Endothelial cell of umbilical vein (primary cell): ENCODE results near the gene OR4M1. TPM values are rescaled to one million over a fixed set of nuclear protein-coding genes. Genes with fewer than 3 reads are reported as not detected.
"Not testable (repeated sequence)": the region's sequence is repeated elsewhere in the genome, so short reads cannot be mapped to it uniquely, and the experiment has no call there.

Source experiments
- BruUV-seq: library from RNA; stranded (reverse); fragments of 400-500 nt; replicated peaks from 2 replicates; lab custom pipeline; 2021; lab: Mats Ljungman, UMichigan
- CTCF ChIA-PET: fragments of 300-600, 350-600 bp; sonication (Branson Sonifier 250); formaldehyde crosslinking; loops from one replicate; lab custom pipeline; 2021; ENCODE audit warnings: antibody characterized with exemption, inconsistent platforms; lab: Charles Lee
- POLR2A ChIA-PET: fragments of 300-600, 350-600 bp; sonication (Branson Sonifier 250); formaldehyde crosslinking; loops from one replicate; lab custom pipeline; 2021; ENCODE audit warnings: antibody characterized with exemption, inconsistent platforms; lab: Charles Lee
- DNase-seq: peaks from one replicate; pipeline ENCODE4 v3.0.0-alpha.2; 2011; ENCODE audit warnings: low read depth, low spot score
- FAIRE-seq: peaks from 2 replicates; lab custom pipeline; 2011; peaks lifted over from hg19 to GRCh38; lab: Jason Lieb, UNC
- H2AFZ ChIP-seq: 2 replicates; pipeline ENCODE4 v1.6.0; 2012; ENCODE audit warnings: low read depth, low read length, control low read depth, inconsistent platforms
- H3K27ac ChIP-seq: 2 replicates; pipeline ENCODE4 v1.5.1; 2011; ENCODE audit warnings: low read depth, mild to moderate bottlenecking, control low read depth, low read length, moderate library complexity; ENCODE audit not compliant: insufficient read depth
- H3K27me3 ChIP-seq, 2 experiments: 2 replicates each; pipeline versions ENCODE4 v1.6.0 to v1.6.1; 2011; ENCODE audit warnings: low read length in 2 of 2, mixed read lengths in 1 of 2; ENCODE audit not compliant: control insufficient read depth in 2 of 2, insufficient read depth in 2 of 2
- H3K36me3 ChIP-seq, 2 experiments: 2 replicates in 1 of 2; 3 replicates in 1 of 2; pipeline ENCODE4 v1.5.1; 2011; ENCODE audit warnings: low read length in 2 of 2, mild to moderate bottlenecking in 1 of 2, moderate library complexity in 1 of 2; ENCODE audit not compliant: control insufficient read depth in 2 of 2, insufficient read depth in 2 of 2; ENCODE audit errors: extremely low read depth in 1 of 2
- H3K4me1 ChIP-seq: 3 replicates; pipeline ENCODE4 v1.5.1; 2011; ENCODE audit warnings: mild to moderate bottlenecking, low read length; ENCODE audit not compliant: control insufficient read depth, insufficient read depth; ENCODE audit errors: extremely low read depth
- H3K4me2 ChIP-seq: 2 replicates; pipeline ENCODE4 v1.6.1; 2011; ENCODE audit warnings: low read length, control low read depth, mixed read lengths; ENCODE audit not compliant: insufficient read depth
- H3K4me3 ChIP-seq, 3 experiments: fragments of 200-600 bp in 1 of 3; sonication (generic), shearing (Covaris generic) in 1 of 3; replicated peaks in 1 of 3; 2 replicates each; pipeline ENCODE4 v1.5.1; 2011 to 2016; ENCODE audit warnings: control low read depth in 3 of 3, low read length in 3 of 3, mild to moderate bottlenecking in 2 of 3, inconsistent platforms in 1 of 3, low read depth in 1 of 3, moderate library complexity in 1 of 3; ENCODE audit not compliant: insufficient read depth in 1 of 3
- H3K79me2 ChIP-seq: 2 replicates; pipeline ENCODE4 v1.6.0; 2012; ENCODE audit warnings: low read length, inconsistent platforms; ENCODE audit not compliant: control insufficient read depth, insufficient read depth
- H3K9ac ChIP-seq: replicated peaks from 2 replicates; pipeline ENCODE3; 2011; ENCODE audit warnings: low read length, control low read depth; ENCODE audit not compliant: insufficient read depth; ENCODE audit errors: extremely low read depth
- H3K9me1 ChIP-seq: replicated peaks from 3 replicates; pipeline ENCODE4 v1.6.0; 2011; ENCODE audit warnings: mild to moderate bottlenecking, low read length; ENCODE audit not compliant: control insufficient read depth, insufficient read depth; ENCODE audit errors: extremely low read depth
- H3K9me3 ChIP-seq: replicated peaks from 2 replicates; pipeline ENCODE4 v1.5.1; 2012; ENCODE audit warnings: low read length, inconsistent platforms; ENCODE audit not compliant: control insufficient read depth, insufficient read depth
- H4K20me1 ChIP-seq: replicated peaks from 2 replicates; pipeline ENCODE3; 2011; ENCODE audit warnings: mild to moderate bottlenecking, low read length; ENCODE audit not compliant: control insufficient read depth, insufficient read depth; ENCODE audit errors: extremely low read depth
- CTCF ChIP-seq, 2 donors: IDR thresholded peaks; 1 replicate in 1 of 2; 2 replicates in 1 of 2; pipeline ENCODE4 v1.5.1; 2011; ENCODE audit warnings: low read length in 2 of 2, mild to moderate bottlenecking in 2 of 2, moderate library complexity in 2 of 2, control low read depth in 1 of 2, inconsistent platforms in 1 of 2, low read depth in 1 of 2; ENCODE audit not compliant: insufficient read depth in 1 of 2; ENCODE audit errors: extremely low read depth in 1 of 2
- EZH2 ChIP-seq: IDR thresholded peaks from 2 replicates; pipeline ENCODE4 v1.6.1; 2012; ENCODE audit warnings: borderline replicate concordance, low read depth, mild to moderate bottlenecking, moderate library complexity, low read length, inconsistent platforms; ENCODE audit not compliant: severe bottlenecking
- JUN ChIP-seq: IDR thresholded peaks from 2 replicates; pipeline ENCODE4 v1.6.1; 2011; ENCODE audit warnings: borderline replicate concordance, low read depth; ENCODE audit not compliant: insufficient read length, insufficient read depth
- MAX ChIP-seq: IDR thresholded peaks from 2 replicates; pipeline ENCODE4 v1.6.1; 2011; ENCODE audit not compliant: insufficient read depth, insufficient read length
- POLR2AphosphoS5 ChIP-seq: IDR thresholded peaks from 2 replicates; pipeline ENCODE4 v1.6.1; 2012; ENCODE audit warnings: low read depth, mild to moderate bottlenecking, control low read depth, low read length, moderate library complexity; ENCODE audit not compliant: insufficient read depth
- dilution Hi-C: fragments of 300-500 bp; cut with MboI; formaldehyde crosslinking; loops from one replicate; pipeline ENCODE4 v1.15.0; 2019; ENCODE audit warnings: low sequenced_read_pairs; ENCODE audit not compliant: extremely low pct_ligation_motif_present
- intact Hi-C: fragments of 100-400 bp; cut with micrococcal nuclease; formaldehyde crosslinking; loops from one replicate; pipeline ENCODE4 v1.10.0; 2022
- polyA plus RNA-seq, 4 experiments: library from polyadenylated mRNA; depleted of rRNA in 3 of 4; stranded (reverse) in 3 of 4; unstranded in 1 of 4; fragments of >200 nt; gene quantifications; 2 replicates each; pipeline versions ENCODE4 v1.2.1 to v1.2.3, GENCODE V29; 2011 to 2012; ENCODE audit warnings: missing spikeins in 1 of 4
- total RNA-seq: library from RNA; stranded (reverse); gene quantifications from 2 replicates; pipeline ENCODE4 v1.2.3, GENCODE V29; 2021

The OR4M1 gene
- total and polyA plus RNA-seq, 2 donors (not counting 3 experiments of a cell fraction or from before 2014, with no cell fraction given), result not detected

- dilution Hi-C loops (no loop called here), intact Hi-C loops (no loop called here)
- Histone ChIP-seq H3K36me3 (no peaks in the 10 kb centered on the region), H3K27me3 (no peaks in the 10 kb centered on the region), H3K4me2 (no peak overlapping the region), H3K9me1 (no peaks in the 10 kb centered on the region), H3K27ac (no peak overlapping the region), H4K20me1 (no peaks in the 10 kb centered on the region), H3K9me3 (peaks cover 2% of the 10 kb centered on the region), H2AFZ (no peak overlapping the region), H3K4me3 (no peak overlapping the region), H3K4me1 (no peaks in the 10 kb centered on the region), H3K79me2 (no peaks in the 10 kb centered on the region), H3K9ac (no peak overlapping the region)
- CTCF ChIA-PET, result no interaction called here
- BruUV-seq, result no TSS peak
- TF ChIP-seq CTCF (IDR thresholded peaks at IDR 0.05; ENCODE audit: extremely low read depth in 1 of 2, insufficient read depth in 1 of 2, low read depth in 1 of 2, low read length in 2 of 2) (no peak), MAX (no peak), POLR2AphosphoS5 (no peak), EZH2 (no peak), JUN (no peak)
- POLR2A ChIA-PET, result no interaction called here
- no peak for DNase-seq
- no peak for FAIRE-seq
Observed at GRCh38 chr14:19801118-19801464, 27.8 kb downstream of the OR4M1 start.

DNA sequence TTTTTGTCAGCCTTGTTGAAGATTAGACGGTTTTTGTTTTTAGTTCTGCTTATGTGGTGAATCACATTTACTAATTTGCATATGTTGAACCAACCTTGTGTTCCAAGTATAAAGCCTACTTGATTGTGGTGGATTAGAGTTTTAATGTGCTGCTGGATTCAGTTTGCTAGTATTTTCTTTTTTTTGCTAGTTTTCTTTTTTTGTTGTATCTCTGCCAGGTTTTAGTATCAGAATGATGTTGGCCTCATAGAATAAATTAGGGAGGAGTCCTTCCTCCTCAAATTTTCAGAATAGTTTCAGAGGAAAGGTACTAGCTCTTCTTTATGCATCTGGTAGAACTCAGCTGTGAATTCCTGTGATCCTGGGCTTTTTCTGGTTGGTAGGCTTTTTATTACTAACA lies 30.2 kb downstream of the OR4M1 start, which contains the start of gene OR4N2:
Gene OR4N2, plus strand, starts transcription at position 301 of the 400 bp plus-strand sequence. CDS start 23,679 bp downstream, outside the sequence.
- H3K9me3 ChIP-seq, H3K4me2 ChIP-seq, BruUV-seq, intact Hi-C loops, H3K4me1 ChIP-seq, H3K27me3 ChIP-seq, FAIRE-seq, H4K20me1 ChIP-seq, H3K27ac ChIP-seq, POLR2A ChIA-PET, H3K9ac ChIP-seq, dilution Hi-C loops, H3K9me1 ChIP-seq, CTCF ChIA-PET, H3K79me2 ChIP-seq, H3K36me3 ChIP-seq, DNase-seq, H2AFZ ChIP-seq, H3K4me3 ChIP-seq: not testable (repeated sequence)

DNA sequence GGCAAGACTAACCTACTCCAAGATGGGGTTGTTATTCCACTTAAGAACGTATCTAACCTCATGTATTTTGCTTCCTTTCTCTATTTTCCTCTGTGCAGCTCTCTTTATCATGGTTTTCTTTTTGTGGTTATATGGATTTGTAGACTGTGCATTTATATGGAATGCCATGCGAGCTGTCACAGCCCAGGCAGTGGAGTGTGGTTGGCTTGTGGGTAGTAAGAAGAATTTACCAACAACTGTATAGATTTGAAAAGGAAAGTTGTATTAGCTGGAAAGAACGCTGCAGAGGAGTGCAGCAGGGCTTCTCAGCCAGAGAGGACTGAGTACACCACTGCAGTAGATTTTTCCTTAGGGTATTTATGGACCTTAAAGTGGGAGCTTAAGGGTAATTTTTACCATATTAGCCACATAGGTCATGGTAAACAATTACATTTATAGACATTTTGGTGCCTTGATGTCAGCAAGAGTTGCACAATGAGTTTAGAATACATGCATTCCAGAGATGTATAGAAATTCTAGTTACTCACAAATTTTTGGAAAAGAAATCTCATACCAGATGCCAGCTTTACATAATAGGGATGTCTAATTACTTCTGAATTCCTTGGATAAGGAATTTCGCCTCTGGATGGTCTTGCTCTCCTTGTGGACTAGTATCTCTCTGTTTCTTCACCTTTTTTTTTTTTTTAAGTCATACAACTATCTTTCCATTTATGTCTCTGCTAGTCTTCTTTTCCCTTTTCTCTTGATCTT lies 40.0 kb downstream of the OR4M1 start:
- H3K27me3 ChIP-seq, H3K9ac ChIP-seq, H3K27ac ChIP-seq, H4K20me1 ChIP-seq, POLR2A ChIA-PET, H2AFZ ChIP-seq, H3K4me3 ChIP-seq, FAIRE-seq, BruUV-seq, DNase-seq, H3K36me3 ChIP-seq, H3K9me3 ChIP-seq, H3K4me1 ChIP-seq, H3K9me1 ChIP-seq, CTCF ChIA-PET, intact Hi-C loops, H3K4me2 ChIP-seq, H3K79me2 ChIP-seq, dilution Hi-C loops: not testable (repeated sequence)
